Activated CD8-positive, alpha-beta T cell treated with anti-CD3 and anti-CD28 coated beads, Interleukin-2, amount 10 ng/mL, durations not matched to agents 7 days and 5 days (primary cell): ENCODE results near the gene SNCAIP. TPM values are rescaled to one million over a fixed set of nuclear protein-coding genes. Genes with fewer than 3 reads are reported as not detected.

Experiments used
- ATAC-seq: fragments of 150-1000 bp; cut with Tn5 transposase; one replicate; pipeline ENCODE4 v1.10.0; 2021; ENCODE audit warnings: moderate library complexity
- CTCF ChIA-PET: fragments of 350-600 bp; sonication (Branson Sonifier 250); formaldehyde crosslinking; loops from one replicate; lab custom pipeline; 2021; ENCODE audit warnings: antibody characterized with exemption; lab: Charles Lee
- POLR2A ChIA-PET: fragments of 350-600 bp; sonication (Branson Sonifier 250); formaldehyde crosslinking; loops from one replicate; lab custom pipeline; 2021; ENCODE audit warnings: antibody characterized with exemption; lab: Charles Lee
- DNase-seq: peaks from one replicate; pipeline ENCODE4 v3.0.0-alpha.2; 2020
- H3K27ac Mint-ChIP-seq: one replicate; pipeline ENCODE4 v1.8.0; 2021; ENCODE audit warnings: mild to moderate bottlenecking, mixed read lengths
- H3K27me3 Mint-ChIP-seq: one replicate; pipeline ENCODE4 v1.8.0; 2021; ENCODE audit warnings: low read depth, mixed read lengths
- H3K36me3 Mint-ChIP-seq: one replicate; pipeline ENCODE4 v1.8.0; 2021; ENCODE audit warnings: low read depth, mixed read lengths
- H3K4me1 Mint-ChIP-seq: one replicate; pipeline ENCODE4 v1.8.0; 2021; ENCODE audit warnings: low read depth, mixed read lengths
- H3K4me3 Mint-ChIP-seq: one replicate; pipeline ENCODE4 v1.8.0; 2021; ENCODE audit warnings: mild to moderate bottlenecking, mixed read lengths
- H3K9me3 Mint-ChIP-seq: one replicate; pipeline ENCODE4 v1.8.0; 2022; ENCODE audit warnings: mixed read lengths; ENCODE audit not compliant: insufficient read depth
- total RNA-seq, 2 experiments: library from RNA; stranded (reverse); gene quantifications; one replicate each; pipeline ENCODE4 v1.2.3, GENCODE V29; 2021

SNCAIP gene
- total RNA-seq, 2 experiments from 2014 or later: not detected

- DNase-seq (no peak), ATAC-seq (no peak)
- Mint-ChIP-seq H3K27ac (no peak overlapping the region), H3K9me3 (no peaks in the 10 kb centered on the region), H3K4me1 (no peaks in the 10 kb centered on the region), H3K27me3 (no peaks in the 10 kb centered on the region), H3K4me3 (no peak overlapping the region), H3K36me3 (no peaks in the 10 kb centered on the region)
- CTCF ChIA-PET: interaction anchor here (0.9 kb wide), 1 partner anchor 498 kb away, joined by 3 read pairs; no protein-coding TSS in a partner anchor
- POLR2A ChIA-PET: no interaction called here
These were observed 156.5 kb downstream of the SNCAIP start for GRCh38 chr5:122468351-122469116.

GRCh38 chr5:122469384-122469919, 157.4 kb downstream of the SNCAIP start:
- Mint-ChIP-seq H3K36me3 (no peaks in the 10 kb centered on the region), H3K9me3 (no peaks in the 10 kb centered on the region), H3K27me3 (no peaks in the 10 kb centered on the region), H3K4me3 (no peak overlapping the region), H3K27ac (no peak overlapping the region), H3K4me1 (no peaks in the 10 kb centered on the region)
- POLR2A ChIA-PET: no interaction called here
- ATAC-seq (no peak), DNase-seq (no peak)
- CTCF ChIA-PET: no interaction called here

- Mint-ChIP-seq H3K36me3 (no peaks in the 10 kb centered on the region), H3K9me3 (no peaks in the 10 kb centered on the region), H3K27ac (no peak overlapping the region), H3K4me1 (no peaks in the 10 kb centered on the region), H3K4me3 (no peak overlapping the region), H3K27me3 (no peaks in the 10 kb centered on the region)
- POLR2A ChIA-PET: no interaction called here
- DNase-seq: no peak
- CTCF ChIA-PET: no interaction called here
- ATAC-seq: no peak
These were observed 158.3 kb downstream of the SNCAIP start for GRCh38 chr5:122470365-122470764.

GRCh38 chr5:122471031-122471751, 159.2 kb downstream of the SNCAIP start:
- no peak overlapping the region for H3K4me3 Mint-ChIP-seq

GRCh38 chr5:122471752-122472061, 159.7 kb downstream of the SNCAIP start:
- no peaks in the 10 kb centered on the region for H3K4me1 Mint-ChIP-seq
- ChIA-PET POLR2A (no interaction called here), CTCF (no interaction called here)
- H3K27ac Mint-ChIP-seq: no peak overlapping the region
- H3K27me3 Mint-ChIP-seq: no peaks in the 10 kb centered on the region
- H3K4me3 Mint-ChIP-seq: no peak overlapping the region
- ATAC-seq (no peak), DNase-seq (no peak)
- H3K9me3 Mint-ChIP-seq: no peaks in the 10 kb centered on the region
- no peaks in the 10 kb centered on the region for H3K36me3 Mint-ChIP-seq

More at GRCh38 chr5:122471031-122471751, 159.2 kb downstream of the SNCAIP start:
- H3K27ac Mint-ChIP-seq: no peak overlapping the region
- CTCF ChIA-PET: no interaction called here
- POLR2A ChIA-PET: no interaction called here
- no peaks in the 10 kb centered on the region for H3K9me3 Mint-ChIP-seq
- ATAC-seq: no peak
- no peaks in the 10 kb centered on the region for H3K27me3 Mint-ChIP-seq
- no peak for DNase-seq
- no peaks in the 10 kb centered on the region for H3K36me3 Mint-ChIP-seq
- no peaks in the 10 kb centered on the region for H3K4me1 Mint-ChIP-seq

GRCh38 chr5:122473138-122473843, 161.3 kb downstream of the SNCAIP start:
- ChIA-PET CTCF (no interaction called here), POLR2A (no interaction called here)
- no peaks in the 10 kb centered on the region for H3K4me1 Mint-ChIP-seq
- no peak overlapping the region for H3K4me3 Mint-ChIP-seq
- no peak for ATAC-seq
- no peak overlapping the region for H3K27ac Mint-ChIP-seq
- H3K27me3 Mint-ChIP-seq: no peaks in the 10 kb centered on the region
- no peaks in the 10 kb centered on the region for H3K9me3 Mint-ChIP-seq
- H3K36me3 Mint-ChIP-seq: no peaks in the 10 kb centered on the region
- no peak for DNase-seq

GRCh38 chr5:122473941-122474340, 161.9 kb downstream of the SNCAIP start:
- H3K9me3 Mint-ChIP-seq: no peaks in the 10 kb centered on the region
- ATAC-seq (no peak), DNase-seq (no peak)
- no peak overlapping the region for H3K27ac Mint-ChIP-seq
- H3K4me3 Mint-ChIP-seq: no peak overlapping the region
- no peaks in the 10 kb centered on the region for H3K27me3 Mint-ChIP-seq
- ChIA-PET POLR2A (no interaction called here), CTCF (no interaction called here)
- H3K4me1 Mint-ChIP-seq: no peaks in the 10 kb centered on the region
- no peaks in the 10 kb centered on the region for H3K36me3 Mint-ChIP-seq

- H3K27me3 Mint-ChIP-seq: no peaks in the 10 kb centered on the region
- ChIA-PET CTCF (no interaction called here), POLR2A (no interaction called here)
- no peaks in the 10 kb centered on the region for H3K4me1 Mint-ChIP-seq
- no peaks in the 10 kb centered on the region for H3K36me3 Mint-ChIP-seq
- no peak overlapping the region for H3K4me3 Mint-ChIP-seq
- no peak for DNase-seq
- ATAC-seq: no peak
- no peaks in the 10 kb centered on the region for H3K9me3 Mint-ChIP-seq
- H3K27ac Mint-ChIP-seq: no peak overlapping the region
These were observed 166.9 kb downstream of the SNCAIP start for GRCh38 chr5:122478741-122479442.

GRCh38 chr5:122480146-122480545, 168.1 kb downstream of the SNCAIP start:
- Mint-ChIP-seq H3K27ac (no peak overlapping the region), H3K4me3 (no peak overlapping the region), H3K36me3 (no peaks in the 10 kb centered on the region), H3K9me3 (no peaks in the 10 kb centered on the region), H3K4me1 (no peaks in the 10 kb centered on the region), H3K27me3 (no peaks in the 10 kb centered on the region)
- no peak for ATAC-seq
- POLR2A ChIA-PET: no interaction called here
- CTCF ChIA-PET: no interaction called here
- DNase-seq: no peak

- ChIA-PET CTCF (no interaction called here), POLR2A (no interaction called here)
- no peaks in the 10 kb centered on the region for H3K36me3 Mint-ChIP-seq
- no peak overlapping the region for H3K27ac Mint-ChIP-seq
- ATAC-seq (no peak), DNase-seq (no peak)
- H3K4me1 Mint-ChIP-seq: no peaks in the 10 kb centered on the region
- H3K4me3 Mint-ChIP-seq: no peak overlapping the region
- H3K9me3 Mint-ChIP-seq: no peaks in the 10 kb centered on the region
- H3K27me3 Mint-ChIP-seq: no peaks in the 10 kb centered on the region
These were observed 172.1 kb downstream of the SNCAIP start for GRCh38 chr5:122484103-122484502.

- Mint-ChIP-seq H3K27ac (no peak overlapping the region), H3K4me1 (no peaks in the 10 kb centered on the region), H3K36me3 (no peaks in the 10 kb centered on the region), H3K4me3 (no peak overlapping the region), H3K27me3 (no peaks in the 10 kb centered on the region), H3K9me3 (no peaks in the 10 kb centered on the region)
- ChIA-PET POLR2A (no interaction called here), CTCF (no interaction called here)
- DNase-seq: no peak
- ATAC-seq: no peak
These were observed 173.2 kb downstream of the SNCAIP start for GRCh38 chr5:122485226-122485625.
